GM21825 (cell line): ENCODE results near the gene ATP2A1.
"Not testable (repeated sequence)": the region's sequence is repeated elsewhere in the genome, so short reads cannot be mapped to it uniquely, and the experiment has no call there.

Source experiments
- ATAC-seq: cut with Tn5 transposase; IDR thresholded peaks from one replicate; pipeline ENCODE4 v1.9.1; 2021; ENCODE audit warnings: mild to moderate bottlenecking, moderate library complexity; ENCODE audit not compliant: unreplicated experiment

Gene ATP2A1

GRCh38 chr16:28858421-28858820, 19.9 kb upstream of the ATP2A1 start:
- ATAC-seq, result no peak

DNA sequence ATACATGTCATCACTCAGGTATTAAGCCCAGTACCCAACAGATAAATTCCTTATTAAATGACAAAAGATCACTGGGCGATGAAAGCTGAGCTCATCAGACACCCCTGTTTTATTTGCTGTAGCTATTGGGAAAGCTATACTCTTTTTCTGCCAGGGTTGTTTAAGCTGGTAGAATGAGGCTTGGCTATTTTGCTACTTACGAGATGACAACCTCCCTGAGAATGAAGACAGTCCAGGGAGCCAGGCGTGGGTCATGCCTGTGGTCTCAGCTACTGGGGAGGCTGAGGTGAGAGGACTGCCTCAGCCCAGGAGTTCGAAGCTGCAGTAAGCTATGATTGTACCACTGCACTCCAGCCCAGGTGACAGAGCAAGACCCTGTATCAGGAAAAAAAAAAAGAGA, 19.0 kb upstream of the ATP2A1 start:
- no peak for ATAC-seq

- no peak for ATAC-seq
Measured at GRCh38 chr16:28863929-28864793, 14.1 kb upstream of the ATP2A1 start.

DNA sequence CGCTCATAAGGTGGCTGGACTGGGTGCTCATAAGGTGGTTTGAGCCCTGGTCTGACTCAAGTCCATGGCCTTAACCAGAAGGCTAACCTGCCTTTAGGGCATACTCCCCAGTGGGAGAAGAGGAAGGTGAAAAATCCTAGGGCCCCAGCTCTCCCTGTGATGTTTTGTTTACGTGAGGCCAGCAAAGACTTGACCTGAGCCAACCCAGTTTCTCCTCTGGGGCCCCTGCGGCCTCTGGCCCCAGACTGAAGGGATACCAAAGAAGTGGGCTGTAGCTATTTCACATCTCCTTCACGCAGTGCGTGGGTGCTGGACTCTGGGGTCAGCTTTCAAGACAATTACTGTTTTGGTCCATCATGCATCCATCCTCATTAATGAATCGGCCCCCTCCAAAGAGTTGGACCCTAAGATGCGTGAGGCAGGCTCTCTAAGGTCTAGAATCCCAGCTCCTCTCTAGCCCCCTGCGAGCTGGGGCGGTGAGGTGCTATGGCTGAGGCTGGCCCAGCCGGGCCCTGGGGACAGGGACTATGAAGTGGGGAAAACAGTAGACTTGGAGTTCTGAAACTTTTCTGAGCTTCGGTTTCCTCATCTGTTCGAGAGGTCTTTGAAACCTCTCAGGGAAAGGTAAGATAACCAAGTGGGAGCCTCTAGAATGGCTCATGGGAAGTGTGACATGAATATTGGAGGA, 13.1 kb upstream of the ATP2A1 start:
- no peak for ATAC-seq

GRCh38 chr16:28865722-28866453, 12.4 kb upstream of the ATP2A1 start:
- no peak for ATAC-seq

DNA sequence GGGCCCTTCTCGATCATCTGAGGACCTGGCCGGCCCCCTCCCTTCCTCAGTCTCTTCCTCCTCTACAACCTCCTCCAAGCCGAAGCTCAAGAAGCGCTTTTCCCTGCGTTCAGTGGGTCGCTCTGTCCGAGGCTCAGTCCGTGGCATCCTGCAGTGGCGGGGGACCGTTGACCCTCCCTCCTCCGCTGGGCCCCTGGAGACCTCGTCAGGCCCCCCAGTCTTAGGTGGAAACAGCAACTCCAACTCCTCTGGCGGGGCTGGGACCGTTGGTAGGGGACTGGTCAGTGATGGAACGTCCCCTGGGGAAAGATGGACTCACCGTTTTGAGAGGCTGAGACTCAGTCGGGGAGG, 11.9 kb upstream of the ATP2A1 start:
- no peak for ATAC-seq

DNA sequence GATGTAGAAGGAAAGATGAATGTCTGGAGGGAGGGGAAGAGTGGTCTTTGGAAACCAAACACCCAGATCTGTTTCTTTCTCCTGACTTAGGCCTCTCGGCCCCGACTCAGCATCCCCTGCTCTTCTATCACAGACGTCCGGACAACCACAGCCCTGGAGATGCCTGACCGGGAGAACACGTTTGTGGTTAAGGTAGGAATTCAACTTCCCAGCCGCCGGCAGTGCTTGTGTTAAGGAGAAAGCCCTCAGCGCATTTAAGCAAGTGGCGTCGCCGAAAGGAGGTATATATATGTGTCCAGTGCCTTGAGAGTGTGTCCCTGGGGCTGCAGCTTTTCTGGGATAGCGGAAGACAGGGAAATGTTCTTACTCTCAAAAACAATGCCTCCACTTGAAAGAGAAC, 11.0 kb upstream of the ATP2A1 start:
- no peak for ATAC-seq

DNA sequence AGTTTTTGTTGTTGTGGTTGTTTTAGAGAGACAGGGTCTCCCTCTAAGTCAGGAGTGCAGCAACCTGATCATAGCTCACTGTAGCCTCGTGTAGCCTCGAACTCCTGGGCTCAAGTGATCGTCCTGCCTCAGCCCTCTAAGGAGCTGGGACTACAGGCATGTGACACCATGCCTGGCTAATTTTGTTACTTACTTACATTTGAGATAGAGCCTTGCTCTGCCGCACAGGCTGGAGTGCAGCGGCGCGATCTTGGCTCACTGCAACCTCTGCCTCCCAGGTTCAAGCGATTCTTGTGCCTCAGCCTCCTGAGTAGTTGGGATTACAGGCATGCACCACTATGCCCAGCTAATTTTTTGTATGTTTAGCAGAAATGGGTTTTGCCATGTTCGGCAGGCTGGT, 10.6 kb upstream of the ATP2A1 start:
- not testable (repeated sequence) for ATAC-seq

DNA sequence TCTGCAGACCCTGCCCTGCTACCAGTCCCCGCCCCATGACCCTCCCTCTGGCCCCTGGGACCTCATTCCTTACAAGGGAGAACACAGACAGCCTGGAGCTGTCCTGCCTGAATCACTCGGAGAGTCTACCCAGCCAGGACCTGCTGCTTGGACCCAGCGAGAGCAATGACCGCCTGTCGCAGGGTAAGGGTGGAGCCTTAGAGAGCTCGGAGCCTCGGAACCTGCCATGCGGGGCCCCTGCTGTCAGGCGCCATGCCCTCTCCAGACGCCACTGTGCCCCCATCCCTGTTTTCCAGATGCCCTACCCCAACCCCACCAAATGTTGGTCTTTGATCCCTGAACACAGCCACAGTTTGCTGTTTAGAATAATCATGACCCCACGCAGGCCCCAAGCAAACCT, 9.1 kb upstream of the ATP2A1 start:
- no peak for ATAC-seq

GRCh38 chr16:28872952-28873351, 5.3 kb upstream of the ATP2A1 start:
- no peak for ATAC-seq

- no peak for ATAC-seq
Measured at GRCh38 chr16:28873543-28874201, 4.6 kb upstream of the ATP2A1 start.

DNA sequence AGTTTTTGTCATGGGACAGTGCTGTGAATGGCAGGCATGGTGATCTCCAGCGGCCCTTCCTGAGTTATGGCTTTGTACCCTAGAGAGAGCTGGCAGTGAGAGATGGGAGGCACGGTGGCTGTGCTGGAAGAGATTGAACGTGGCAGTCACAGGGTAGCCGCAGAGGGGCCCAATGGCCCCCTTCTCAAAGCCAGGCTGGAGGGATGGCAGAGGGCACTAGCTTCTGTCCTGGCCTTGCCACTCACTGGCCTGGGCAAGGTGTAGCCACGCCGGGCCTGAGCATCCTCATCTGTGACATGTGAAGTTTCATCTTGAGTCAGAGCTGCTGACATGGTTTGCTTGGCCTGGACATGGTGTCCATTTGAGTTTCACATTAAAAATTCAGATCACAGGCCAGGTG, 3.9 kb upstream of the ATP2A1 start:
- ATAC-seq, result no peak

- ATAC-seq, result no peak
Measured at GRCh38 chr16:28875134-28876018, 2.9 kb upstream of the ATP2A1 start.

DNA sequence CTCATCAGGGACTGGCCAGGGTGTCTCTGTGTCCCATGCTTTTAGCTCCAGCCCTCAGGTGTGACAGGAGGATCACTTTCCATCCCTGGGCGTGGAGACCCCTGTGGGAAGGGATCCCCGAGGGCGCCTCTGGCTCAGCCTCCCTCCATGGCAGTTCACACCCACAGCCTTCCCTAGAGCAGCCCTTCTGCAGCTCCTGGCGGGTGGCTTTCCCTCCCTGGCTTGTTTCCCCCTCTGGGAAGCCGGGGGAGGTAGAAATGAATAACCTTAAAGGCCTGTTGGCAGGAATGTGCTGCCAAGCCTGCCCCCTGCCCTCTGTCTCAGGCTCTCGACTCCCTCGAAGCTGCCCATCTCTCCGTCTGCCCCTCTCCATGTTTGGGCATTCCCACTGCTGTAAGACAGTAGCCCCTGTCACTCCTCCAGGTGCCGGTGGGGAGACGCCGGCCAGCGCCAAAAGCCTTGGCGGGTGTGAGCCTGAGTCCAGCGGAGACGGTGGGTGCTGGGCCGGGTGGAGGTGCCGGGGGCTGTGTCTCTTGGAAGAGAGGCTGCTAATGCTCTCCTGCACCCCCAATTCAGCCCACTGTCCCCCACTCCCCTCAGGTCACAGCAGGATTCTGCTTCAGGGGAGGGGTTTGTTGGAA, 2.1 kb upstream of the ATP2A1 start:
- ATAC-seq, result no peak

GRCh38 chr16:28876973-28877654, 1.2 kb upstream of the ATP2A1 start:
- ATAC-seq, result no peak

- no peak for ATAC-seq
Measured at GRCh38 chr16:28877655-28878000, 660 bp upstream of the ATP2A1 start.

- ATAC-seq, result peak; percentile 18
Measured at GRCh38 chr16:28879261-28879840, 1.1 kb downstream of the ATP2A1 start.

- peak; percentile 81 for ATAC-seq
Measured at GRCh38 chr16:28879841-28880588, 1.7 kb downstream of the ATP2A1 start.
